Measurements from ENCODE around the gene SVEP1.

DNA sequence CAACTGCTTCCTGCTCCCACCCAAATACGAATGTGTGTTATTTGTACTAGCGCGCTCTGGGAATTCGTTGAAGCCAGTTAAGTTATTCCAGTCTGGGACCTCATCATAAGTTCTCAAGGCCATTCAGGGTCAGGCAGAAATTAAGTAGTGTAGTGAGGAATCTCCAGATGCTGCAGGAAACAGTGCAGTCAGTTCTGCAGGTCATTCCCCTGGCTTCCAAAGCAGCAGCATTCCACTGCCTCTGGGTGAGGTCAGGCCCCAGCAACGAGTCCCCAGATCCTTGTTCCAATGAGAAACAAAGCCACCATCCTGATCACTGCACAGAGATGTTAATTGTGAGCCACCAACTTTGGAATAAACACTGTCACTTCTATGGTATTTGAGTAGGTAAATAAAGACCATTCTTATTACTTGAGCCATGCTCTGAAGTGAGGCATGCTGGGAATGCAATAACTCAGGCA, 33.1 kb downstream of the SVEP1 start:
- TF ChIP-seq, protein P1, sequence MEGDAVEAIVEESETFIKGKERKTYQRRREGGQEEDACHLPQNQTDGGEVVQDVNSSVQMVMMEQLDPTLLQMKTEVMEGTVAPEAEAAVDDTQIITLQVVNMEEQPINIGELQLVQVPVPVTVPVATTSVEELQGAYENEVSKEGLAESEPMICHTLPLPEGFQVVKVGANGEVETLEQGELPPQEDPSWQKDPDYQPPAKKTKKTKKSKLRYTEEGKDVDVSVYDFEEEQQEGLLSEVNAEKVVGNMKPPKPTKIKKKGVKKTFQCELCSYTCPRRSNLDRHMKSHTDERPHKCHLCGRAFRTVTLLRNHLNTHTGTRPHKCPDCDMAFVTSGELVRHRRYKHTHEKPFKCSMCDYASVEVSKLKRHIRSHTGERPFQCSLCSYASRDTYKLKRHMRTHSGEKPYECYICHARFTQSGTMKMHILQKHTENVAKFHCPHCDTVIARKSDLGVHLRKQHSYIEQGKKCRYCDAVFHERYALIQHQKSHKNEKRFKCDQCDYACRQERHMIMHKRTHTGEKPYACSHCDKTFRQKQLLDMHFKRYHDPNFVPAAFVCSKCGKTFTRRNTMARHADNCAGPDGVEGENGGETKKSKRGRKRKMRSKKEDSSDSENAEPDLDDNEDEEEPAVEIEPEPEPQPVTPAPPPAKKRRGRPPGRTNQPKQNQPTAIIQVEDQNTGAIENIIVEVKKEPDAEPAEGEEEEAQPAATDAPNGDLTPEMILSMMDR (IDR thresholded peaks at IDR 0.05), result no peak
- no peak for TF ChIP-seq EZH2 (IDR thresholded peaks at IDR 0.05; ENCODE audit: borderline replicate concordance, insufficient read depth, low read depth, low read length, poor library complexity, severe bottlenecking)

Data from B cell (primary cell).